ENCODE data around the gene DBNDD1.

DNA sequence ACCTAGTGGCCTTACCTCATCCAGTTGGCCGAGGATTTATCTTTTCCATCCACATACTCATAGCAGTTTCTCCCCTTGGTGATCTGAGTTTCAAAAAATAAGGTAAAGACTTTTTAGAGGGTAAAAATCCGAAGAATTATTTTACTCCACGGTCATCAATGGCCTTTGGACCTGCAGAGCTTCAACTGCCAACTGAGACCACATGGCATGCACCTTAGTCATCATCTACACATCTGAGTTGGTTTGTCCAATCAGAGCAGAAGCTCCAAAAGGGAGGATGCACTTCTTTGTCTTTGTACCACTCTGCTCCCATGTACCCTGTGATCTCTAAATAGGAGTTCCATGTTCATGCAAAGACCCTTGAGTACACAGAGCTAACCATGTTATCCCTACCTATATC lies 42.2 kb upstream of the DBNDD1 start:
- TF ChIP-seq ARNT (IDR thresholded peaks at IDR 0.05) (no peak), NFRKB (IDR thresholded peaks at IDR 0.05) (no peak), LEF1 (IDR thresholded peaks at IDR 0.05; ENCODE audit: borderline replicate concordance) (no peak), SP1 (IDR thresholded peaks at IDR 0.05) (no peak), TARDBP (IDR thresholded peaks at IDR 0.05) (no peak), ZNF384 (IDR thresholded peaks at IDR 0.05) (no peak)
